Stimulated activated CD4-positive, alpha-beta T cell treated with anti-CD3 and anti-CD28 coated beads, TNF-alpha, amount 100 ng/mL, for 48 hours (primary cell): ENCODE results near the gene LYSMD3.
A peak's percentile ranks its signal among the peaks of the same experiment; 100 is the strongest.
"Not testable (repeated sequence)": the region's sequence is repeated elsewhere in the genome, so short reads cannot be mapped to it uniquely, and the experiment has no call there.

Experiments
- DNase-seq, 3 donors: peaks; one replicate each; pipeline ENCODE4 v3.0.0-alpha.2; 2020; ENCODE audit warnings: low read depth in 3 of 3

Gene LYSMD3

GRCh38 chr5:90529194-90529938 lies at the start of gene LYSMD3:
Gene LYSMD3 (minus strand): TSS chr5:90529584. CDS start chr5:90525289, 4,295 bp downstream.
- DNase-seq = peak; percentile 86 to 90 (median 88)

GRCh38 chr5:90576566-90576965 lies 47.2 kb upstream of the LYSMD3 start:
- DNase-seq = not testable (repeated sequence)

- no peak for DNase-seq
Measured at GRCh38 chr5:90575712-90576111, 46.3 kb upstream of the LYSMD3 start.

GRCh38 chr5:90571147-90571773 lies 41.9 kb upstream of the LYSMD3 start:
- DNase-seq = no peak

GRCh38 chr5:90570034-90570433 lies 40.6 kb upstream of the LYSMD3 start:
- no peak for DNase-seq

GRCh38 chr5:90569084-90569483 lies 39.7 kb upstream of the LYSMD3 start:
- DNase-seq = no peak

- DNase-seq = no peak
Measured at GRCh38 chr5:90565491-90565890, 36.1 kb upstream of the LYSMD3 start.

GRCh38 chr5:90563108-90563507 lies 33.7 kb upstream of the LYSMD3 start:
- no peak for DNase-seq

GRCh38 chr5:90562341-90562740 lies 33.0 kb upstream of the LYSMD3 start:
- DNase-seq = no peak

GRCh38 chr5:90561766-90562165 lies 32.4 kb upstream of the LYSMD3 start:
- no peak for DNase-seq

GRCh38 chr5:90560771-90561170 lies 31.4 kb upstream of the LYSMD3 start:
- DNase-seq = no peak

GRCh38 chr5:90558344-90559192 lies 29.2 kb upstream of the LYSMD3 start, which contains the start of gene ADGRV1:
Gene ADGRV1 (plus strand): TSS chr5:90558797. CDS start chr5:90558896, 99 bp downstream.
- DNase-seq = peak in 1 of 3 donors; percentile 1

- DNase-seq = no peak
Measured at GRCh38 chr5:90557871-90558270, 28.5 kb upstream of the LYSMD3 start.

GRCh38 chr5:90557391-90557790 lies 28.0 kb upstream of the LYSMD3 start:
- no peak for DNase-seq

- no peak for DNase-seq
Measured at GRCh38 chr5:90555666-90556065, 26.3 kb upstream of the LYSMD3 start.

GRCh38 chr5:90554358-90555006 lies 25.1 kb upstream of the LYSMD3 start:
- DNase-seq = no peak

GRCh38 chr5:90553711-90554110 lies 24.3 kb upstream of the LYSMD3 start:
- no peak for DNase-seq

GRCh38 chr5:90551376-90551775 lies 22.0 kb upstream of the LYSMD3 start:
- DNase-seq = no peak

GRCh38 chr5:90550963-90551362 lies 21.6 kb upstream of the LYSMD3 start:
- DNase-seq = no peak

- DNase-seq = no peak
Measured at GRCh38 chr5:90549729-90550275, 20.4 kb upstream of the LYSMD3 start.

- DNase-seq = no peak
Measured at GRCh38 chr5:90549223-90549622, 19.8 kb upstream of the LYSMD3 start.
